Activated CD8-positive, alpha-beta memory T cell treated with anti-CD3 and anti-CD28 coated beads for 24 hours (primary cell): ENCODE data around the gene PIK3CA.
"Not testable (repeated sequence)": the region's sequence is repeated elsewhere in the genome, so short reads cannot be mapped to it uniquely, and the experiment has no call there.

ENCODE experiments used
- DNase-seq: peaks from one replicate; pipeline ENCODE4 v3.0.0-alpha.2; 2020

Gene PIK3CA

GRCh38 chr3:179265875-179266274 lies 117.7 kb downstream of the PIK3CA start:
- no peak for DNase-seq

- DNase-seq, result no peak
These were observed 118.6 kb downstream of the PIK3CA start for GRCh38 chr3:179266701-179267211.

GRCh38 chr3:179268400-179269051 lies 120.4 kb downstream of the PIK3CA start:
- no peak for DNase-seq

GRCh38 chr3:179269152-179269707 lies 121.1 kb downstream of the PIK3CA start:
- DNase-seq, result no peak

GRCh38 chr3:179272385-179272784 lies 124.2 kb downstream of the PIK3CA start:
- no peak for DNase-seq

- not testable (repeated sequence) for DNase-seq
These were observed 126.3 kb downstream of the PIK3CA start for GRCh38 chr3:179274434-179274833.

- DNase-seq, result no peak
These were observed 127.8 kb downstream of the PIK3CA start for GRCh38 chr3:179276001-179276400.

- DNase-seq, result no peak
These were observed 128.6 kb downstream of the PIK3CA start for GRCh38 chr3:179276743-179277142.

- DNase-seq, result no peak
These were observed 130.0 kb downstream of the PIK3CA start for GRCh38 chr3:179278151-179278550.

GRCh38 chr3:179278932-179279693 lies 131.0 kb downstream of the PIK3CA start:
- no peak for DNase-seq

GRCh38 chr3:179279837-179280236 lies 131.7 kb downstream of the PIK3CA start:
- DNase-seq, result no peak

GRCh38 chr3:179281825-179282224 lies 133.7 kb downstream of the PIK3CA start:
- no peak for DNase-seq

GRCh38 chr3:179286331-179286730 lies 138.2 kb downstream of the PIK3CA start:
- DNase-seq, result no peak

GRCh38 chr3:179288845-179289244 lies 140.7 kb downstream of the PIK3CA start:
- no peak for DNase-seq

GRCh38 chr3:179289295-179289694 lies 141.1 kb downstream of the PIK3CA start:
- no peak for DNase-seq
